Measurements from ENCODE around the gene ORM1. TPM values are rescaled to one million over a fixed set of nuclear protein-coding genes. Genes with fewer than 3 reads are reported as not detected.
"Not testable (repeated sequence)": the region's sequence is repeated elsewhere in the genome, so short reads cannot be mapped to it uniquely, and the experiment has no call there.

The ORM1 gene
- total RNA-seq, 1 experiment from 2014 or later = 4.4 TPM

- not testable (repeated sequence) for H2BK120ac ChIP-seq (ENCODE audit: low read depth, low read length, poor library complexity, severe bottlenecking); H2BK5ac ChIP-seq (ENCODE audit: insufficient read length, low read length); H3K23me2 ChIP-seq (ENCODE audit: insufficient read length, low read depth, low read length, poor library complexity, severe bottlenecking); H3K23ac ChIP-seq (ENCODE audit: insufficient read length, low read depth, low read length); H3K27ac ChIP-seq (ENCODE audit: insufficient read length, low read depth, low read length); H3K4me1 Mint-ChIP-seq; H3K79me2 ChIP-seq (ENCODE audit: insufficient read depth, low read length); H3K27me3 Mint-ChIP-seq (ENCODE audit: low read depth); H3K79me1 ChIP-seq (ENCODE audit: insufficient read depth, low read depth, low read length, poor library complexity, severe bottlenecking); H3K27ac Mint-ChIP-seq; H3K4me1 ChIP-seq (ENCODE audit: insufficient read depth, low read length); H3K56ac ChIP-seq (ENCODE audit: insufficient read length, low read depth, low read length); H3K4ac ChIP-seq (ENCODE audit: low read depth, low read length); H3K9me3 Mint-ChIP-seq; H2AK5ac ChIP-seq (ENCODE audit: insufficient read length, low read length); H3K9ac ChIP-seq (ENCODE audit: extremely low read depth, insufficient read length, low read length); DNase-seq; H4K8ac ChIP-seq (replicated peaks; ENCODE audit: insufficient read length, low read depth, low read length); H3K4me3 Mint-ChIP-seq; H2AFZ ChIP-seq (ENCODE audit: low read length); H3K36me3 Mint-ChIP-seq (ENCODE audit: insufficient read depth in 1 of 3, low read depth in 3 of 3); H4K5ac ChIP-seq (ENCODE audit: insufficient read length, low read depth, low read length); H2BK15ac ChIP-seq (ENCODE audit: low read depth, low read length); H3T11ph ChIP-seq (ENCODE audit: low read length); H3K9me3 ChIP-seq (ENCODE audit: control insufficient read depth, low read depth, low read length); H2BK20ac ChIP-seq (ENCODE audit: low read depth, low read length, poor library complexity, severe bottlenecking); H3K18ac ChIP-seq (ENCODE audit: insufficient read length, low read depth, low read length); H3K27me3 ChIP-seq (ENCODE audit: insufficient read depth, low read length); H4K91ac ChIP-seq (ENCODE audit: insufficient read length, low read depth, low read length); H2BK12ac ChIP-seq (ENCODE audit: insufficient read length, low read depth, low read length); H3K14ac ChIP-seq (ENCODE audit: insufficient read depth, low read length); H4K20me1 ChIP-seq (ENCODE audit: control insufficient read depth, insufficient read depth, insufficient read length); H3K4me2 ChIP-seq (ENCODE audit: insufficient read depth, insufficient read length, low read length)
- WGBS (ENCODE audit: extremely low coverage, insufficient read length, low lambda C conversion rate) = no CpG with 5 or more reads among the region's 3 CpGs
These were observed 2.9 kb downstream of the ORM1 start for GRCh38 chr9:114325684-114326254.
